Activated T-cell treated with anti-CD3 and anti-CD28 coated beads for 1 hour (primary cell): Measurements from ENCODE around the gene ADORA2A.

Source experiments
- DNase-seq: peaks from one replicate; pipeline ENCODE4 v3.0.0-alpha.2; 2020; ENCODE audit warnings: low read depth

Gene ADORA2A

GRCh38 chr22:24427500-24428164 lies at the start of gene ADORA2A:
Gene ADORA2A (plus strand): TSS chr22:24427599. CDS start chr22:24433405, 5,806 bp downstream.
- DNase-seq, result peak; percentile 73

DNA sequence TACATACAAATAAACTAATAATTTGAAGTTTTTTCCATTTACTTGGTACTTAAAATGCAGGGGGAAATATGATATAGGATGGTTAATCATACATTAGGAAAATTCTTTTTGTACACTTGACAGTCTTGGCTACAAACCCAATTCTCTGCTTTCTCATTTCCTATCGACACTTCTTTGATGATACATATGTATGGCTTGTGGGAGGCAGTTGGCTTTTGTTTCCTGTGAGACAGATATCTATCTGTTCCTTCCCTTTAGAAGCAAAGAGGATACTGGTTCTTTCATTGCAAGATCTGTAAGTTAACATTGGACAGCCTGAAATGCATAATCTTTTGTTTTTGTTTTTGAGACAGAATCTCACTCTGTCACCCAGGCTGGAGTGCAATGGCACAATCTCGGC lies 47.9 kb upstream of the ADORA2A start:
- DNase-seq, result no peak

DNA sequence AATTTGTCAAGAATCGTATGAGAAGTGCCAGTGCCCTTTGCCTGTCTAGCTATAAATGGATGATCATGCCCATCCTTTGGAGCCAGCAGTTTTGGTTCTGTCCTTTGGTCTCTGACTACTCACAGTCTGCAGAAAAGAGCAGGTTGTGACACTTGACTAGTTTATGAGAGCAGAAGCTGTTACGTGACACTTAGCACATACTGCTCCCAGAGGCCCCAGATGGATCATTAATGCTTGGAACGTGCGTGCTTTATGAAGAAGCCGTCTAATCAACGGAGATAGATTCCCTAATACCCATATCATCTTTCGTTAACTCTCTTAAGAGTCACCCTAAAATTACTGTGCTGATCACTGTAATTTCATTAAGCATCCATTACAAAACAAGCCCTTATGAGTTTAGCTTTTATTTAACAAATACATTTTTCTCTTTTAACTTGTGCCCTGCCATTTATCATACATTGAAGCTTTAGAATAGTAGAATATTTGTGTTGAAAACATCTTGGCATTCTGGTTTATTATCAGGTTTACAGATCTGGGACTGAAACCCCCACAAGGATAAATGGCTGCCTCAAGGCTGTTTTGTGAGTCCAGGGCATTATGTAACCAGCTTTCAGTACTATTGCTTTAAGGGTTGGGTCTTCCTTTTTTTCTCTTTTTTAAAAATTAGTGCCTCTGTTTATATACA lies 47.0 kb upstream of the ADORA2A start:
- no peak for DNase-seq

DNA sequence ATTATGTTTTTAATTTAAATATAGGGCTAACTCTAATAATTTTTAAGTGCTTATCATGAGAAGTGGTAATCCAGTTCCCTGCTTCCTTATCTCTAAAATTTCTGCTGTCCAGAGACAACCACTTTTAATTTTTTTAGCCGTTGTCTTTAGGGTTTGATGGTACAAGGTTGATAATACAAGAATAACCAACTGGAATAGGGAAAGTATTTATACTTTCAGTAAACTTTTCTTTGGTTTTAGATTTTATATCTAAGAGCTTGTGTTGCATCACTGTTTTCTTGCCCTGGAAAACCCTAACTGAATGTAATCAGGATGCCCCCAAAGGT lies 46.5 kb upstream of the ADORA2A start:
- no peak for DNase-seq

GRCh38 chr22:24383061-24383460 lies 44.3 kb upstream of the ADORA2A start:
- DNase-seq, result no peak

- no peak for DNase-seq
Observed at GRCh38 chr22:24384131-24384530, 43.3 kb upstream of the ADORA2A start.

- no peak for DNase-seq
Observed at GRCh38 chr22:24386937-24387471, 40.4 kb upstream of the ADORA2A start.

- no peak for DNase-seq
Observed at GRCh38 chr22:24389680-24390079, 37.7 kb upstream of the ADORA2A start.

DNA sequence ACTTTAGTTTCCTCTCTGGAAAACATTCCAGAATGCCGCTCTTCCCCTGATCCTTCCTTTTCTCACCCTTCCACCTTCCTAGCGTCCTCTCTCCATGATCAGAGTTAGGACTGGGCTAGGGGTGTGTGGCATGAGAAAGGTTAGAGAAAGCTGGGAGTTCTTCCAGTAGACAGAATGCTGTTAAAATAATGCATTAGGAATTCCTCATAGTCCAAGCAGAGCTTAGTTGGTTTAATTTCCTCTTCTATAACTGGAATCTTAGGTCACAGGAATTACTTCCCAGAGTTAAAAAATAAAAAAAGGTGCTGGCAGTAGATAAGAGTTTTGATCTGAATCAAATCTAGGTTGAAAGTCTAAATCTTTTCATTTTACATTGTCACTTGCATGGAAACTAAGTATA lies 37.2 kb upstream of the ADORA2A start:
- DNase-seq, result no peak

DNA sequence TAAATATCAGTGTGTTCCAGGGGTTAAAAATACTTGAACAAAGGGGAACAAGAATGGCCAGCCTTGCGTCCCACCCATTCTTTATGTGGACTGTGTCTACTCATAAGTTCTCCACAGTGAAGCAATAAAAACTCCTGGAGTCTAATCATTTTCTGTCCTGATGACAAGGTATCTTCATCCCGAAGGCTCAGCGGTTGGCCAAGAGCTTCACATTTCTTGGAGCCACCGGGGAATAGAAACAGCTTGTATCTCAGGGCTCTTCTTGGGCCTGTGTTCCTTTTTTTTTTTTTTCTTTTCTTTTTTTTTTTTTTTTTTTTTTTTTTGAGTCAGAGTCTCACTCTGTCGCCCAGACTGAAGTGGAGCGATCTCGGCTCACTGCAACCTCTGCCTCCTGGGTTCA lies 36.8 kb upstream of the ADORA2A start:
- no peak for DNase-seq

- no peak for DNase-seq
Observed at GRCh38 chr22:24391836-24392217, 35.6 kb upstream of the ADORA2A start.

DNA sequence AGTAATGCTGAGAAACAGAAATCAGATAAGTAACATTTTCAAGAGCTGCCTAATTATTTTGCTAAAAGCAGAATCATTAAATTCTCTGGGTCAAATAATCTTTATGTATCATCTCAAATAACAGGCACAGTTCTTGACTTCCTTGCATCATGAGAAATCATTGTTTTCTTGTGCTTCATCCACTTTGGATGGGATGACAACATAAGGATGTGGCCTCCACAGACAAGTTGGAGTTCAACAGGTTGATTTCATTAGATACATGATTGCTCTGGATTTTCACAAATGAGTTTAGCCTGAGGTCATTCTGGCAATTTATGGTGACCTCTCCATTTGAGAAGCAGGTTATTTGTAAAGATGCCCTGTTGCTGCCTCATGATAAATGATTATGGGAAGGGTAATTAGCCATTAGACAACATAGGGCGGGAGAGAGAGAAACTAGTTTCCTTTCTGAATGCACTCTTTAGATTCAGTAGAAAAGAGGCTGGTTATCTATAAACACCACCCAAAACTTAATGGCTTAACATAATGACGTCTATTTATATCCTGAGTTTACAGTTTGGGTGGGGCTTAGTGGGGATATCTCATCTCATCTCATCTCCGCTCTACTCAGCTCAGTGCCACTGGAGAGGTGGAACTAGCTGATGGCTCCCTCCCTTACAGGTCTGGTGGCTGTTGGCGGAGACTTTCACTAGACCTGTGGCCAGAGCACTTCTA lies 35.0 kb upstream of the ADORA2A start:
- DNase-seq, result no peak

DNA sequence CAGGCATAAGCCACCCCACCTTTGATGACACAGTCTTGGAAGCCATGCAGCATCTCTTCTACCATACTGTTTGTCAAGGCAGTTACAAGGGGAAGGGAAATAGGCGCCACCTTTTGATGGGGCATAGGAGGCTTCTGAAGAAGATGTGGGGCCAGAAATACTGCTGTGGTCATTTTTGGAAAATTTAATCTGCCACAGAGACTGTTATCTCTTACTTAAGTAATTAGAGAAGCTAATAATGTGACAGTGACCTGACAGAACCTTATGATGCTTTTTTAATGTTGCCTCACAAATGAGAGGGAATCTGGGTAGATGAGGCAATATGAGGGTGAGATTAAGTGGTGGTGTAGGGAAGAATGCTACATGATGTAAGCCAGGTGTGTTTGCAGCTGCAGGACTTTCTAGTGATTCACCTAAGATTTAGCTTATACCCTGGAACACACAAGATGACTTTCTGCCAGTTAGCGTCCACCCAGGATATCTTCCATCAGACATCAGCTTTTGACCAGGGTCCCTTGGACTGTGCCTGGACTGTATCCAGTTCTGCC lies 34.3 kb upstream of the ADORA2A start:
- DNase-seq, result no peak

- no peak for DNase-seq
Observed at GRCh38 chr22:24393848-24394247, 33.6 kb upstream of the ADORA2A start.

- no peak for DNase-seq
Observed at GRCh38 chr22:24394254-24394653, 33.1 kb upstream of the ADORA2A start.

DNA sequence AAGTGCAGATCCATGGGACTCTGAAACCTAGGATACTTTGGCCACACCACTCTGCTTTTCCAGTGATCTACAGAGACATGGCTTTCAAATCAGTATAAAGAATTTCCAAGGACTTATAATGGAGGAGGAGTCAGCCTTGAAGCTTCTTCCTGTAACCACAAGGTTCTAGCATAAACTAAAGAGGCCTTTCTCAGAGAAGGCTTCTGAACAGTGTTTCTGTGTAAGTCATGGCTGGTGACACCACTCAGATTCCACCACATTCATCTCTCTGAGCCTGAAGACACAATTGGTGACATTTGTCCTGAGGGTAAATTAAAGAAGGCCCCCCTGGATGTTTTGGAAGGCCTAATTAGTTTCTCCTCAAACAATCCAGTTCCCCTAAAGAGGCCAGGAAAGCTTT lies 29.0 kb upstream of the ADORA2A start:
- no peak for DNase-seq

DNA sequence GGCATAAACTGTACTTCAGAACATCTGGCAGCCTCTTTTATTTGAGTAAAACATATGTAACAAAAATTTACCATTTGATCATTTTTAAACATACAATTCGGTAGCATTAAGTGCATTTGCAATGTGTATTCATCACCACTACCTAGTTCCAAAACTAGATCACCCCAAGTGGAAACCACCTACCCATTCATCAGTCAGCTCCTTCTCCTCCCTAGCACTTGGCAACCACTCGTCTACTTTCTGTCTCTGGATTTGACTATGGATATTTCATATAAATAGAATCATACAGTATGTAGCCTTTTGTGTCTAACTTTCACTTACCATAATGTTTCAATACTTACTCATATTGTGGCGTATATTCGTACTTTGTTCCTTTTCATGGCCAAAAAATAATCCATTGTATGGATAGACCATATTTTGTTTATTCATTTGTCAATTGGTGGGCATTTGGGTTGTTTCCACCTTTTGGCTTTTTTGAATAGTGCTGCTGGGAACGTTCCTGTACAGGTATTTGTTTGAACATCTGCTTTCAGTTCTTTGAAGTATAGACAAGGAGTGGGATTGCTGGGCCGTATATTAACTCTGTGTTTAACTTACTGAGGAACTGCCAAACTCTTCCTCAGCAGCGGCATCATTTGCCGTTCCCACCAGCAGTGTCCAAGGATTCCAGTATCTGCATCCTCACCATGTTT lies 27.2 kb upstream of the ADORA2A start:
- DNase-seq, result no peak

DNA sequence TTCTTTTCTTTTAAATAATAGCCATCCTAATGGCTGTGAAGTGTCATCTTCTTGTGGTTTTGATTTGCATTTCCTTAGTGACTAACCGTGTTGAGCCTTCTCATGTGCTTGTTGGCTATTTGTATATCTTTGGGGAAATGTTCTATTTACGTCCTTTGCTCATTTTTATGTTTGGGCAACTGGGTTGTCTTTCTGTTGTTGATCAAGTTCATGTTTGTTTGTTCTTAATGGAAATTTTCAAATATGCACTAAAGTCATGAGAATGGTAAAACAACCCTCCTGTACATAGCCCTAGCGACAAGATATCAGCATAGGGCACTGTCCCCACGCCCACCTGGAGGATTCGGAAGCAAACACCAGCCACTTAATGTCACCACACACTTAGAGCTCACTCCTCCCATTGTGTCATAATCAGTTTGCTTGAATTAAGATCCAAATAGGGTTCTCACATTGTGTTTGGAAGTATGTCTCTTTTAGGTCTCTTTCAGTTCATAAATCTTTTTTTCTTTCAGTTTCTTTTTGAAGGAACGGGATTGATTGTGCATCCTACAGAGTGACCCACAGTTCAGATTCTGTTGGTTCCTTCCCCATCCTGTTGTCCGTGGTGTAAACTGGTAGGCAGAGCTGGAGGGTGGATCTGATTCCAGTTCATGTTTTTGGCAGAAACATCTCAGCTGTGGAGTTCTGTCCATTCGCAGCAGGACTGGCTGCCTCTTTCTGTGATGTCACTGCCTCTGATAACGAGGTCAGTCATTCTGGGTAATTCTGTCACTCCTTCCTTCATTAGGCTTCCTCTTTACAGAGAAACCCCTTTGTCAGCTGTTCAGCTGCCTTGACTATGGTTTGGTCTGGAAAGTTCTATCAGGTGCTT lies 26.4 kb upstream of the ADORA2A start:
- DNase-seq, result no peak

DNA sequence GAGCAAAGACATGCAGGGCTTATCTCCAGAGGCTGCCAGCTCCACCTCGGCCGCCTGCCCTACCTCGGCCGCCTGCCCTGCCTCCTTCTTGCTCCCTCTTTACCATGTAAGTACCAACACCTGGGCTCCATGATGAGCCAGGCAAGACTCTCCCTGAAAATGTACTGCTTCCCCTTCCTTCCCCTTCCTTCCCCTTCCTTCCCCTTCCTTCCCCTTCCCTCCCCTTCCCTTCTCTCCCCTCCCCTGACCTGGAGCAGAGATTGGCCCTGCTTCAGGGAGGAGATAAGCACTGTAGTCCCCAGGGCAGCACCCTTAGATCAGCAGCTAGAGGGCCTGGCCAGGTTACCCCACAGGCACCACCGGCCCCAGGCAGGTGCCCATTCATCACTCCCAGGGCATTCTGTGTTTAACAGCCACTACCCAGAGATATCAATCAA lies 25.4 kb upstream of the ADORA2A start:
- no peak for DNase-seq

GRCh38 chr22:24402460-24403192 lies 24.8 kb upstream of the ADORA2A start:
- no peak for DNase-seq

GRCh38 chr22:24403346-24403745 lies 24.1 kb upstream of the ADORA2A start:
- no peak for DNase-seq
